ENCODE measurements around the gene RGL3.

The RGL3 gene

GRCh38 chr19:11448923-11449554 lies 29.9 kb upstream of the RGL3 start:
- no peaks in the 10 kb centered on the region for H3K27me3 ChIP-seq (ENCODE audit: insufficient read depth, poor library complexity, severe bottlenecking)
- TF ChIP-seq, protein P1, sequence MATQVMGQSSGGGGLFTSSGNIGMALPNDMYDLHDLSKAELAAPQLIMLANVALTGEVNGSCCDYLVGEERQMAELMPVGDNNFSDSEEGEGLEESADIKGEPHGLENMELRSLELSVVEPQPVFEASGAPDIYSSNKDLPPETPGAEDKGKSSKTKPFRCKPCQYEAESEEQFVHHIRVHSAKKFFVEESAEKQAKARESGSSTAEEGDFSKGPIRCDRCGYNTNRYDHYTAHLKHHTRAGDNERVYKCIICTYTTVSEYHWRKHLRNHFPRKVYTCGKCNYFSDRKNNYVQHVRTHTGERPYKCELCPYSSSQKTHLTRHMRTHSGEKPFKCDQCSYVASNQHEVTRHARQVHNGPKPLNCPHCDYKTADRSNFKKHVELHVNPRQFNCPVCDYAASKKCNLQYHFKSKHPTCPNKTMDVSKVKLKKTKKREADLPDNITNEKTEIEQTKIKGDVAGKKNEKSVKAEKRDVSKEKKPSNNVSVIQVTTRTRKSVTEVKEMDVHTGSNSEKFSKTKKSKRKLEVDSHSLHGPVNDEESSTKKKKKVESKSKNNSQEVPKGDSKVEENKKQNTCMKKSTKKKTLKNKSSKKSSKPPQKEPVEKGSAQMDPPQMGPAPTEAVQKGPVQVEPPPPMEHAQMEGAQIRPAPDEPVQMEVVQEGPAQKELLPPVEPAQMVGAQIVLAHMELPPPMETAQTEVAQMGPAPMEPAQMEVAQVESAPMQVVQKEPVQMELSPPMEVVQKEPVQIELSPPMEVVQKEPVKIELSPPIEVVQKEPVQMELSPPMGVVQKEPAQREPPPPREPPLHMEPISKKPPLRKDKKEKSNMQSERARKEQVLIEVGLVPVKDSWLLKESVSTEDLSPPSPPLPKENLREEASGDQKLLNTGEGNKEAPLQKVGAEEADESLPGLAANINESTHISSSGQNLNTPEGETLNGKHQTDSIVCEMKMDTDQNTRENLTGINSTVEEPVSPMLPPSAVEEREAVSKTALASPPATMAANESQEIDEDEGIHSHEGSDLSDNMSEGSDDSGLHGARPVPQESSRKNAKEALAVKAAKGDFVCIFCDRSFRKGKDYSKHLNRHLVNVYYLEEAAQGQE (IDR thresholded peaks at IDR 0.05; ENCODE audit: insufficient replicate concordance, low read depth) = no peak
- TF ChIP-seq, protein P2, sequence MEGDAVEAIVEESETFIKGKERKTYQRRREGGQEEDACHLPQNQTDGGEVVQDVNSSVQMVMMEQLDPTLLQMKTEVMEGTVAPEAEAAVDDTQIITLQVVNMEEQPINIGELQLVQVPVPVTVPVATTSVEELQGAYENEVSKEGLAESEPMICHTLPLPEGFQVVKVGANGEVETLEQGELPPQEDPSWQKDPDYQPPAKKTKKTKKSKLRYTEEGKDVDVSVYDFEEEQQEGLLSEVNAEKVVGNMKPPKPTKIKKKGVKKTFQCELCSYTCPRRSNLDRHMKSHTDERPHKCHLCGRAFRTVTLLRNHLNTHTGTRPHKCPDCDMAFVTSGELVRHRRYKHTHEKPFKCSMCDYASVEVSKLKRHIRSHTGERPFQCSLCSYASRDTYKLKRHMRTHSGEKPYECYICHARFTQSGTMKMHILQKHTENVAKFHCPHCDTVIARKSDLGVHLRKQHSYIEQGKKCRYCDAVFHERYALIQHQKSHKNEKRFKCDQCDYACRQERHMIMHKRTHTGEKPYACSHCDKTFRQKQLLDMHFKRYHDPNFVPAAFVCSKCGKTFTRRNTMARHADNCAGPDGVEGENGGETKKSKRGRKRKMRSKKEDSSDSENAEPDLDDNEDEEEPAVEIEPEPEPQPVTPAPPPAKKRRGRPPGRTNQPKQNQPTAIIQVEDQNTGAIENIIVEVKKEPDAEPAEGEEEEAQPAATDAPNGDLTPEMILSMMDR (IDR thresholded peaks at IDR 0.05; ENCODE audit: insufficient read depth, low read length) = no peak
- TF ChIP-seq GABPA (IDR thresholded peaks at IDR 0.05; ENCODE audit: low read depth) = no peak
- TF ChIP-seq SPI1 (IDR thresholded peaks at IDR 0.05; ENCODE audit: borderline replicate concordance, low read depth) = no peak
- TF ChIP-seq POLR2AphosphoS5 (IDR thresholded peaks at IDR 0.05; ENCODE audit: low read depth) = no peak
- no peak overlapping the region for H3K27ac ChIP-seq (replicated peaks)
- DNase-seq (ENCODE audit: low read depth in 1 of 2, low spot score in 1 of 2) = no peak
- H3K4me3 ChIP-seq (replicated peaks; ENCODE audit: insufficient read depth, low read length) = no peak overlapping the region

GRCh38 chr19:11448410-11448809 lies 29.3 kb upstream of the RGL3 start:
- DNase-seq (ENCODE audit: low read depth in 1 of 2, low spot score in 1 of 2) = no peak
- Histone ChIP-seq H3K27me3 (ENCODE audit: insufficient read depth, poor library complexity, severe bottlenecking) (no peaks in the 10 kb centered on the region), H3K27ac (replicated peaks) (no peak overlapping the region), H3K4me3 (replicated peaks; ENCODE audit: insufficient read depth, low read length) (no peak overlapping the region)
- TF ChIP-seq POLR2AphosphoS5 (IDR thresholded peaks at IDR 0.05; ENCODE audit: low read depth) = no peak
- no peak for TF ChIP-seq GABPA (IDR thresholded peaks at IDR 0.05; ENCODE audit: low read depth)
- TF ChIP-seq SPI1 (IDR thresholded peaks at IDR 0.05; ENCODE audit: borderline replicate concordance, low read depth) = no peak
- TF ChIP-seq, protein P1 (IDR thresholded peaks at IDR 0.05; ENCODE audit: insufficient replicate concordance, low read depth) = no peak
- TF ChIP-seq, protein P2 (IDR thresholded peaks at IDR 0.05; ENCODE audit: insufficient read depth, low read length) = no peak

- no peak overlapping the region for H3K4me3 ChIP-seq (replicated peaks; ENCODE audit: insufficient read depth, low read length)
- no peaks in the 10 kb centered on the region for H3K27me3 ChIP-seq (ENCODE audit: insufficient read depth, poor library complexity, severe bottlenecking)
- no peak for DNase-seq (ENCODE audit: low read depth in 1 of 2, low spot score in 1 of 2)
- TF ChIP-seq, protein P2 (IDR thresholded peaks at IDR 0.05; ENCODE audit: insufficient read depth, low read length) = no peak
- TF ChIP-seq SPI1 (IDR thresholded peaks at IDR 0.05; ENCODE audit: borderline replicate concordance, low read depth) = no peak
- TF ChIP-seq POLR2AphosphoS5 (IDR thresholded peaks at IDR 0.05; ENCODE audit: low read depth) = no peak
- TF ChIP-seq, protein P1 (IDR thresholded peaks at IDR 0.05; ENCODE audit: insufficient replicate concordance, low read depth) = no peak
- TF ChIP-seq GABPA (IDR thresholded peaks at IDR 0.05; ENCODE audit: low read depth) = no peak
- no peak overlapping the region for H3K27ac ChIP-seq (replicated peaks)
Observed at GRCh38 chr19:11447347-11448262, 28.5 kb upstream of the RGL3 start.
